HK-2 (cell line): Measurements from ENCODE around the gene BDKRB2.

ENCODE experiments used
- DNase-seq: peaks from one replicate; pipeline ENCODE4 v3.0.0-alpha.2; 2018; ENCODE audit not compliant: unreplicated experiment

Gene BDKRB2

DNA sequence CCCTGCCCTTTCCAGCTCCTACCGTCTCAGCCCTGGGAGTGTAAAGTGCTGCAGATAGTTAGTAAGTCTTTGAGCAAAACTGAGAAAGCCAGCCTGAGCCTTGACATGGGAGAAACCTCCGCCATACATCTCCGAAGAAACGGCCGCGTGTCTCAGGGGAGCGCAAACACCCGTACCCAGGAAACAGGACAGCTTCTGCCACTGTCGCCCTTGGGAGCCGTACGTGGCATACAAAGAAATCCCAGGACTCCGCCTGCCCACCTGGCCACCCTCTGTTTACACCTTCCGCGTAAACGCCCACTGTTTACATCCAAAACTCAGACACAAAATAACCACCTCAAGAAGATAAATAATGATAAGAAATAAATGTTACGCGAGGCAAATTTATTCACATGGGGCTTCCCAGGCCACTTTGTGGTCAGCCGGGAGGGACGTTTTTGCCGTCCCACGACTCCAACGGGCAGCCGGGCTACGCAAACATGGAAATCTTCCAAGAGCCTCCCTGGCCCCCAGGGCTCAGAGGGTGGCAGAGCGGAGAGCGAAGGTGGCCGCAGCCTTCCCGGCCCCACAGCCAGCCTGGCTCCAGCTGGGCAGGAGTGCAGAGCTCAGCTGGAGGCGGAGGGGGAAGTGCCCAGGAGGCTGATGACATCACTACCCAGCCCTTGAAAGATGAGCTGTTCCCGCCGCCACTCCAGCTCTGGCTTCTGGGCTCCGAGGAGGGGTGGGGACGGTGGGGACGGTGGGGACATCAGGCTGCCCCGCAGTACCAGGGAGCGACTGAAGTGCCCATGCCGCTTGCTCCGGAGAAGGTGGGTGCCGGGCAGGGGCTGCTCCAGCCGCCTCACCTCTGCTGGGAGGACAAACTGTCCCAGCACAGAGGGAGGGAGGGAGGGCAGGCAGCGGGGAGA lies at the start of gene BDKRB2:
BDKRB2 (plus strand) TSS at position 689 of the 908 bp plus-strand sequence. CDS start 32,269 bp downstream, outside the sequence.
- peak; percentile 80 for DNase-seq

DNA sequence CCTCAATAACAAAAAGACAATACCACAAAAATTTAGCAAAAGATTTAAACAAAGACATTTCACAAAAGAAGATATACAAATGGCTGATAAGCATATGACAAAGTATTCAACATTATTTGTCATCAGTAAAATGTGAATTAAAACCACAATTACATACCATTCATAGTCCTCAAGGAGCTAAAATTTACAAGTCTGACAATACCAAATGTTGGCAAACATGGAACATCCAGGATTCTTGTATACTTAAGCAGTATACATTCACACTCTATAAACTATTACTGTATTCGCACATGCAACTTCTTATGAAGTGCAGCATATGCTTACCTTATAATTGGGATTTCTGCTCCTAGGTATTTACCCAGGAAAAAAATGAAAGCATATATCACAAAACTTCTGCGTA lies 49.7 kb upstream of the BDKRB2 start:
- no peak for DNase-seq

DNA sequence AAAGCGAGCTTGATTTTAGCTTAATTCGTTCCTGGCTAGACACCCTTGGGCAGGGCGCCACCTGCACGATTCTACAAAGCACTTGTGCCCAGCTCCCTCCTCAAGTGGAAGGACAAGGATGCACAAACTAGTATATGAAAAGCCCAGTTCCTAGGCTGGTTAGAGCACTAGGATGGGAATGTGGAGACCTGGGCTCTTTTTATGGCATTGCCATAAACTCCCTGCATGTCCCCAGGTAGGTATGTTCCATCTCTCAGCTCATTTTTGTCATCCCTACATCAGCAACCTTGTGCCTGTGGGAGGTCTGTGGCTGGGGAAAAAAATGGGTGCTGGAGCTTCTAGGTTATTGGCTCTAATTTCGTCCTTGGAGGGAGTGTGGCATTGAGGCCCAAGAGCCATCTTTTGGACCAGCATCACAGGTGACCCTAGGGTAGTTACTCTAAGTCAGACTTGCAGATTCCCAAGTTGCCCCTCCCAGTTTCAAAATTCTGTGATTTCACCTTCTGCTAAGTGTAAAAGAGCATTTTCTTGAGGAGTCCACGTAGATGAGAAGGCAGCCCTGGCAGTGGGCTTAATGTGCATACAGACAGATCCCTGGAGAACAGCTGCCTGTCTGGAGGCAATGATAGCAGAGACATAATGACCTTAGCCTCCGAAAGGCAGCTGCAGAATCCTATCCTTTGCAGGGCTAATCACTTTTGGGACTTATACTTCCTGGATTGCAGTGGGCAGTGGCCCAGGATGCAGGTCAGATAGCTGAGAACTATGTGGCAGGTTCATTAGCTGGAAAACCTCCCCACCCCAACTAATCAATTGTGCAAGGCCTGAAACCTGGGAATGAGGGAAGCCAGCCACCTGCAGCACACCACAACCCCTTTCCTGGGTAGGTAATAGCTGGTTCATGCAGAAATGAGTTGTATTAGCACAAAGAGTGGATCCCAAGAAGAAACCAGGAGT lies 47.6 kb upstream of the BDKRB2 start:
- DNase-seq: no peak

DNA sequence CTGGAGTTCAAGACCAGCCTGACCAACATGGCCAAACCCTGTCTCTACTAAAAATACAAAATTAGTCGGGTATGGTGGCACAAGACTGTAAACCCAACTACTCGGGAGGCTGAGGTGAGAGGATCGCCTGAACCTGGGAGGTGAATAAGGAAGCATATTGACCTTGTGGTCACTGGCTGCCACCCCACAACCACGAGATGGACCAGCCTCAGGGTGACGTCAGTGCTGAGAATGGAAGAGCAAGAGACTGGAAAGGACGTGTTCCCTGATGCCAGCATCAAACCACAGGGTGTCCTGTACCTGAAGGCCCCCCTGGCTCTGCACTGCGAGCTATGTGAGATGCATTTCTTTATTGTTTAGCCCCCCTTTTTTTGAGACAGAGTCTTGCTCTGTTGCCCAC lies 45.9 kb upstream of the BDKRB2 start:
- DNase-seq: no peak

DNA sequence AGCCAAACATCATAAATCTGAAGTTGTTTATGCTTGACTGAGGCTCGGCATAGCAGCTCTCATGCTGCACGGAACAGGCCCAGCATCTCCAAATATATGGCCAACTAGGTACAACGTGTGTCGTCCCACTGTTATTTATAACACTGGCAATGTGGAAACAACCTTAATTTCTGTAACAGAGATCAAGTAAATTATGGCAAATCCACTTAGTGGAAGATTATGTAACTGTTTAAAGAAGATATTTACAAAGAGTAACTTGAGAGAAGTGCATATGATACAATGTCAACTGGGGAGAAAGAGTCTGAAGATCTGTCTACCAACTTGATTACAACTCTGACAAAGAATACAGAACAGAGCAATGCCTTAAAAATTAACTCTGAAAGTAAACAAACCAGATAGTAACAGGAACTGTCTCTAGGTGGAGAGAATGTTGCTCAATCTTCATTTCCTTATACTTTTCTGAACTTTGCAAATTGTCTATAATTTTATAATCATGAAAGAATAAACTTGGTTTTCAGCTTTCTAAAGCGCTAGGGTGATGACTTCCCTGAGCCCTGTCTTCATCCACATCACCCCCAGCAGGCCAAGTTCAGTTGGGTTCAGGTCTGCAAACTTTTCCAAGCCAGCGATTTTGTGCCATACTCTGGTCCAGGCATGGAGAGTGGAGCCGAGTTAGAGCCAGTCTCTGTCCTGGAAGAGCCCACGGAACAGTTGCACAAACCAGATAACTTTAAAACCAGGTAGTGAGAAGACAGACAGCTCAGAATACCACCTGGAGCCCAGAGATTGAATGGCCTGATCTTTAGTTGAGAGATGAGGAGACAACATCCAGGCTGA lies 44.3 kb upstream of the BDKRB2 start:
- DNase-seq: no peak

DNA sequence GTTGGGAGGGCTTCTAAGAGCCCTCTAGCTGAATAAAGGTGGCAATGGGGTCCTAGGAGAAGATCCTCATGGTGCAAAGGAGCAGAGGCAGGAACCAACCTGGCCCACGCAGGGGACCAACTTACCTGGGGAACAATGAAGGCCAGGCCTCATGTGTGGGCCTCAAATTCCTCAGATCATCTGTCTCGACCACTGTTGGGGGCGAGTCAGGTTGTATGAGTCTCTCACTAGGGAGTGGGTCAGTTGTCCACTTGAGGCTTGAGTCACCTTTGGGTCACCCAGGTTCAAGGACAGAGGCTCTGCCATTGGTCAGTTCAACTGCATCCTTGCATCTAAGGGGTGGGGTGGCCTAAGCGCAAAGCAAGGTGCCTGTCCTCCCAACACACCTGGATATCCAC lies 43.7 kb upstream of the BDKRB2 start:
- DNase-seq: no peak

DNA sequence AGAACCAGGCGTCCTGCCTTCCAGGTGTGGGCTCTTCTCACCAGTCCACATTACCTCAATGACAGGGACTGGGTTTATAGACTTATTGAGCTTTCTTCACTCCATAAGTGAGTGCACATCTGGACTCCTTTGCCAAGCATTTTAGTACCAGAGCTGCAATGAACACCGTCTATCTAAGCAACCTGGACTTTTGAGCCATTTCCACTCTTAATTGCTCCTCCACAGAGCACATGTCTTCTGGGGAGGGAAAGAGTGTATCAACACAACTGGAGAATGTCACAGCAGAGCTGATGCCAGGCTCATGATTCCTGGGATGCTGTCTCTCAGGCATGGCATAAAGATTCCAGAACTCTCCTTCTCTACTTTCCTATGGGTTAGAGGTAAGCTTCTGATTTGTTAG lies 43.0 kb upstream of the BDKRB2 start:
- no peak for DNase-seq

DNA sequence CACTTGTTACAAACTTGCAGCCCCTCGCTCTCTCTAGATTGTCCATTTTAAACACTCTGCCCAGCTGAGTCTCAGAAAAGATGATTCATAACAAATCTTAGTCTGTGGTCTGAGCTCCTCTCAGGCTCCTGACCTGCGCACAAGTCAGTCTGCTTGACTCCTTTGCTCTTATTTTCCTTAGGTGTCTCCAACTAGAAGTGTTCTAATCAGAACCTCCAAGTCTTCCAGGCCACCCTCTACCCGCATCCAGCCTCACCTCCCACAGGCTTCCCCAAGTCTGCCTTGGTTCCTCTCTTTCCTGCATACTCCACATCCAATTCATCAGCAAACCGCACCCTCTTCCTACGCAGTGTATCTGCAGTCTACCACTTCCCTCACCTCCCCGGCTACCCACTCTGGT lies 42.4 kb upstream of the BDKRB2 start:
- no peak for DNase-seq

DNA sequence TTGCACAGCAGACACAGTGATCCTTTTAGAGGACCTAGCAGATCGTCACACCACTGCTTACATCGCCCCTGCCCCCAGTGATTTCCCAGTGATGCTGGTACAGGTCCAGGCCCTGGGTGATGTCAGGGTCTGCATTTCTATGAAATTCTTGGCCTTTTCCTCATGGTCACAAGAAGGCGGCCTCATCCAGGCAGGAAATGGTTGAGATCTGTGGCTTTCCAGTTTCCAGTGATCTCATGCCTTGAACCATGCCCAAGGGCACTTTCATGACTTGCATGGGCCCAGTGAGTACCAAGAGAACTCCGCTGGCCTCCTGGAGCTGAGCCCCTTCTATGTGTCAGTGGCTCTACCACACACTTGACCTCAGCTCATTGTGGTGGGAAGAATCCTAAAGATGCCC lies 41.9 kb upstream of the BDKRB2 start:
- DNase-seq: no peak

DNA sequence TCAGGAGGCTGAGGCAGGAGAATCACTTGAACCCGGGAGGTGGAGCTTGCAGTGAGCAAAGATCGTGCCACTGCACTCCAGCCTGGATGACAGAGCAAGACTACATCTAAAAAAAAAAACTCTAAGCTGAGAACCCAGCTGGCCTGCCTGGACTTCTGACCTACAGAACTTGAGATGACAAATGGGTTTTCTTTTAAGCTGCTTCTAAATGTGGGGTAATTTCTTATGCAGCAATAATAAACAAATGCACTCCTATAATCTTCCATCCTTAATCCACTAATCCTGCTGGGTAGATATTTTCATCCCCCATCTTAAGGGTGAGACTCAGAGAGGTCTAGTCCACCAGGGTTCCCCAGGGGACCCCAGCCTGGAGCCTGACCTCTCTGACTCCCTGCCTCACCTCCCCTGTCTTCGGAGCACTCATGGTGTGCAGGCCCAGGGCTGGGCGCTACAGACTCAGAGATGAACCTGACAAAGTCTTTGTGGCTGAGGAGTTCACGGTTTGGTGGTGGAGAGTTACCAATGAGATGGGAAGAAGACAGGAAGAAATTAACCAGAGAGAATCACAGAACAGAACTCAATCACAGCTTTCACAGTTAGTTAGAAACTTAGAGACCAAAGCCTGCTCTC lies 39.7 kb upstream of the BDKRB2 start:
- no peak for DNase-seq

DNA sequence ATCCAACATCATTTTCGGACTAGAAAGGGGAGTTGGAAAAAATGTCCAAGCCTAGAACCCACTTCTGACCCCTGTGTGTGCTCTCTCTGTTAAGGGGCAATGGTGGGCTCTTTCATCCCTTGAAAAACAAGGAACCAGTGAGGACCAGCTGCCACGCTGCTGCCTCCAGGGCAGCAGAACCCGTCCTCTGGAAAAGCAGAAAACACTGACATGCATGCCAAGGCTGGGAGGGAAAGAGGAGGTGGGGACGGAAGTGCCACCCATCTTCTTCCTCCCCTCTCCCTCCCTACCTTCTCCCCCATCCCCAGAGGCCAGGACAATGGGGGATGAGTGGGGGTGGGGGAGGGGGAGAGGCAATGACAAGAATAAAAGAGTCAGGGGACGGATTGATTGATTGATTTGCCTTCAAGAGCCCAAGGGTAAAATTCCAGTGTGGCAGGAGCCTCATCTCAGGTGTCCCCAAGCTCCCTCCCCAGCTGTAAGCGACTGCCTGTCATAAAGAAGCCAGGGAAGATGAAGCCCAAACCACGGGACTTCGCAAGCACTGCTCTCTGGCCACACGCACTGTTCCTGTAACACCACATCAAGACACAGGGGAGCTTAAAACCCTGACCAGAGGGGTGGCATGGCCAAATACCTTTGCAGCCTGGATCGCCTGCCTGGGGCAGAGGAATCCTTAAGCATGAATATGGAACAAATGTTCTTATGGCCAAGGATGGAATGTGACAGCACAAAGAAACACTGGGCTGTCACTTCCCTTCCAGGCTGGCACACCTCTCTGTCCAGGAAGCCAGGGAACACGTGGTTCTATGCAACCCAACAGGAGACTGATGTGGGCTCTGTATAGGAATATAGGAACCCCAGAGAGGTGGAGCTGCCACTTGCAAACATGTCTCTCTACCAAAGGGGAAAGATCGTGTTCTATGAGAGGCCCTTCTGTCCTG lies 38.9 kb upstream of the BDKRB2 start:
- DNase-seq: no peak

DNA sequence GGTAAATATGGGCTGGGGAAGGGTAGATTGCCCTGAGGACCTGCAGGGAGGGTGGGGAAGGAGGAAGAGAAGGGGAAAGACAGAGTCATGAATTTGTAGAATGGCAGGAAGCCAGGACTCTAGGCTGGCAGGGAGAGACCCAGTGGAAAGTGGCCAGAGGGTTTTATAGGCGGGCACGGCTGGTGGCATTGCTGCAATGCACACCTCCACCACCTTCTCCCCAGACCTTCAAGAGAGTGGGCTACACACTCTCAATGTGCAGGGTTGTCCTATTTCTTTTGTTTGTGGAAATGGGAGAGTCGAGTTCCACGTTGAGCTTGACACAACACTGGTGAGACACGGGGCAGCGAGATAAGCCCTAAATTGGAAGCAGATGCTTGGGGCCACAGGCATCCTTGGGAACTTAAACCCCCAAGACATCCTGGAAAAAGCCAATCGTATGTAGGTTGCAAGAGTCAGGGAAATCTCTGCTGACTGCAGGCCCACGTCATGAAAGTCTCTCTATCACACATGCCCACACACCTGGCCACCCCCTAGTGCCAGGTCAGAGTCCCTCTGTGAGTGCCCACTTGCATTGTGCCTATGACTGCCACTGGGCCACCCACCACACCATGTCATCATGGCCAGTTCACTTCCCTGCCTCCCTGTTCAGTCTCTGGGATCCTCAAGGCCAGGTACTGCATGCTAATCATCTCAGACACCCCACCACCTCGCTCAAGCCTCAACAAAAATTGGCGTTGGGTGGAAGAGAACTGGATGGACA lies 38.0 kb upstream of the BDKRB2 start:
- no peak for DNase-seq

DNA sequence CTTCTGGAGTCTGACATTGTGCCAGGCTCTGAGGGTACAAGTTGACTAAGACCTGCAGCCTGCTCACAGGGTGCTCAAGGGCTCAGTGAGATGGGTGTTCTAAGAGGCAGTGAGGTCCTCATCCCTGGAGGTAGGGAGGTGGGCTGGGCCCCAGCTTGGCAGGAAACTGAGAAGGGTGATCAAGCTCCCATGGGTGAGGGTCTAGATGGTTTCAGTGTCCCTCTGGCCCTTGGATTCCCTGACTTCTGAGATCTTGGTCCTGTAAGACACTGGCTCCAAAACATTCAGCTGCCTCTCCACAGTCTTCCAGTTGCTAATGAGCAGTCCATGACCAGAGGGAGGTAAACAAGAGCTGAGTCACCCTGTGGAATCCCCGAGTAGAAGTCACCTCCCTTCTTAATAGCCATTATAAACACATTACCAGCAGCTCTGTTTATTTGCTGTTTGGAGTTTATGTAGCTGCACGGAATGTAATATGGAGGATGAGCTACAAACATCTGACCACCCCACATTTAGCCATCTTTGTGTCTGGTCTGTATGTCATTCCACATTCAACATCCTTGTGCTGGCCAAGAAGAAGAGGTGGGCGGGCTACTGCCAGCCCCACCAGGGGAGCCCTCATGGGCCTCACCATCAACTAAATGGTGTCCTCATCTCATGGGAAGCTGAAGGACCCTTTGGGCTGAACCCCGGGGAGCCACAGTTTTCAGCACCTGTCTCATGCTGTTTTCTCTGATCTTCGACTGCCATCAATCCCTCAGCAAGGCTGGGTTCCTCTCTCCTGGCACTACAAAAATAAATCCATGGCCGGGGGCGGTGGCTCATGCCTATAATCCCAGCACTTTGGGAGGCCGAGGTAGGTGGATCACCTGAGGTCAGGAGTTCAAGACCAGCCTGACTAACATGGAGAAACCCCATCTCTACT lies 37.2 kb upstream of the BDKRB2 start:
- DNase-seq: no peak

DNA sequence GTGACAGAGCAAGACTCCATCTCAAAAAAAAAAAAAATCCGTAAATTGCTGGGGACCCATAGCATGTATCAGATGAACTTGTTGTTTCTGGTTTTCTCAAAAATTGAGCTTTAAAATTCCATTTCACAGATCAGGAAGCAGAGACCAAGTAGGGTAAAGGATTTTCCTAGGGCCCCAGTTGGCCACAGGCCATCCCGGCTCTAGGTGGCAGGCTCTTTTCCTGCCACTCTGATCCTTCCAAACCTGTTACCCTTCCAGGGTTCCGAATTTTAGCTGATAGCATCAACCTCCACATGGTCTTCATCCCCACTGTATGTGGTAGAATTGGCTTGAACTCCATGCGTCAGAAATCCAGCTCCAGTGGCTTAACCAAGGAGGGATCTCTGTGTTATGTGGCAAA lies 36.1 kb upstream of the BDKRB2 start:
- DNase-seq: no peak

DNA sequence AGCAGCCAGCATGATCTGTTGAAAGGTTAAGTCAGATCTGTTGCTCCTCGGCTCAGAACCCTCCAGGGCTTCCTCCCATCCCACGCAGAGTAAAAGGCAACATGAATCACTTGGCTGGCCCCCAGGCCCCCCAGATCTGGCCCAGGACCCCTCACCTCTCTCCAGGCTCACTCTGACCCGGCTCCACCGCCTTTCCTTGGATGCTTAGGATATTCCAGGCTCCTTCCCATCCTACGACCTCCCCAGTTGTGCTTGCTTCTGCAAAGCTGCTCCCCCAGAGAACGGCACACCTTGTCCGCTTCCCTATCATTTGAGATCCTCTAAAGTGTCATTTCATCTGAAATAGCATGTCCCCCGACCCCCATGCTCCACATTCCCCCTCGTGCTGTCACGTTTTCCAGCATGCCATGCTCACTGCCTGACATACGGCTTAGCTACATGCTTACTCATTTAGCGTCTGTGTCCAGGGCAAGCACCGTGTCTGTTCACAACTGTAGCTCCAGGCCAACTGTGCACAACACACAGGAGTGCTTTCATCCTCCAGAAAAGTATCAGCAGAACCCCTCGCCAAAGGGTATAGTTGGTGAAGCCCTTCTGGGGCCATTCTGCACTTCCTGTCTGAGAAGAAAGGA lies 33.6 kb upstream of the BDKRB2 start:
- no peak for DNase-seq

DNA sequence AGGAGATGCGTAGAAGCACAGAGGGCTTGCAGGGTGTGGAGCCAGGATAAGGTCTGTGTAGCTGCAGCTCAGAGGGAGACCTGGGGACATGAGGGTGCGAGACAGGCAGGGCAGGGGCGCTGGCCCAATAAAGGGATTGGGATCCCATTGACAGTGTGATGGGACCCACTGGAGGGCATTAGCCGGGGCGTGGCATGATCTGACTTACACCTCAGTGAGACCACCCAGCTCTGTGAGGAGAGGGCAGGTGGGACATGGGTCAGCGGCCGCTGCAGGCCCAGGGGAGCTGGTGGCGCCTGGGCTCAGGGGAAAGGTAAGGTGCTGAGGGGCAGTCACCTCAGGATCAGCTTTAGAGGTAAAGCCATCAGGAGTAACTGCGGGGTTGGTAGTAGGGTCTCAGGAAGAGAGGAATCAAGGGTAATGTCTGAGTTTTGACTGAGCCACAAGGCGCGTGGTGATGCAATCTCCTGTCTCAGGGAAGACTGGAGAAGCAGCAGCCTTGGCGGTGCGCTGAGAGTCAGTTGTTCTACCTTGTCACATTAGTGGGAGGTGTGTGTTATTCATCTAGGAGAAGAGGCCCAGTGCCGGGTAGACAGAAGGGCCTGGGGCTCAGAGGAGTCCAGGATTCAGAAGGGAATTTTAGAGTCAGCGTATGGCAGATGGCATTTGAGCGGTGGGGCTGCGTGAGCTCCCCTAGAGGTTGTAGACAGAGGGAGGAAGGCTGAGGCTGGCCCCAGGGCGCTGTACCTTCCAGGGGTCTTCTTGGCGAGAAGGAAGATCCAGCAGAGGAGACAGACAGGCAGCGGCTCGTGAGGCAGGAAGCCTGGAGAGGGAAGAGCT lies 30.8 kb upstream of the BDKRB2 start:
- no peak for DNase-seq

DNA sequence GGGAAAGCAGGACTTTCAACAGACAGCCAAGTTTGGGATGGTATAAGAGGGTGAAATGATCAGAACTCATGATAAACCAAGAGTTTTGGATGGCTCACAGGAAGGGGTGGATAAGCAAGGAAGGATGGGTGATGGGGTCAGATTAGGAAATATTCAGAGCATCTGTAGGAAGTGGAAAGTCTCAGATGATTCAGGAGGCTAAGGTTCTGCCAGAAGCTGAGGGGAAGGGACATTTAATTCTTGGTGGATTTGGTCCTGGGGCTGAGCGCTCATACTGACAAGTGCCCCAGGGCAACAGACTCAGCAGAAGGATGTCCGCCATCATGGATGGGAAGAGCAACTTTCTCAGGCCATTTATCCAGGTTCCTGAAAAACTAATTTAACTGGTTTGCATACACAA lies 28.4 kb upstream of the BDKRB2 start:
- no peak for DNase-seq
